Skeletal muscle satellite cell (primary cell): ENCODE measurements around the gene TSPEAR.
"Not testable (repeated sequence)": the region's sequence is repeated elsewhere in the genome, so short reads cannot be mapped to it uniquely, and the experiment has no call there.

Experiments used
- H3K27me3 ChIP-seq: 2 replicates; pipeline ENCODE4 v1.7.0; 2013; ENCODE audit warnings: low read length; ENCODE audit not compliant: control insufficient read depth, insufficient read depth
- H3K36me3 ChIP-seq: 2 replicates; pipeline ENCODE4 v1.7.0; 2013; ENCODE audit warnings: mild to moderate bottlenecking, control low read depth, low read length; ENCODE audit not compliant: insufficient read depth
- H3K4me1 ChIP-seq: 2 replicates; pipeline ENCODE4 v1.7.0; 2013; ENCODE audit warnings: low read length; ENCODE audit not compliant: control insufficient read depth, insufficient read depth
- H3K4me2 ChIP-seq: 2 replicates; pipeline ENCODE4 v1.7.0; 2013; ENCODE audit warnings: mild to moderate bottlenecking, low read length
- H3K4me3 ChIP-seq: 2 replicates; pipeline ENCODE4 v1.7.0; 2013; ENCODE audit warnings: low read length
- H3K9ac ChIP-seq: 2 replicates; pipeline ENCODE4 v1.7.0; 2013; ENCODE audit warnings: mild to moderate bottlenecking, low read depth, low read length, moderate library complexity
- H3K9me3 ChIP-seq: replicated peaks from 2 replicates; pipeline ENCODE4 v1.7.0; 2013; ENCODE audit warnings: mild to moderate bottlenecking, control low read depth, low read length

The TSPEAR gene

DNA sequence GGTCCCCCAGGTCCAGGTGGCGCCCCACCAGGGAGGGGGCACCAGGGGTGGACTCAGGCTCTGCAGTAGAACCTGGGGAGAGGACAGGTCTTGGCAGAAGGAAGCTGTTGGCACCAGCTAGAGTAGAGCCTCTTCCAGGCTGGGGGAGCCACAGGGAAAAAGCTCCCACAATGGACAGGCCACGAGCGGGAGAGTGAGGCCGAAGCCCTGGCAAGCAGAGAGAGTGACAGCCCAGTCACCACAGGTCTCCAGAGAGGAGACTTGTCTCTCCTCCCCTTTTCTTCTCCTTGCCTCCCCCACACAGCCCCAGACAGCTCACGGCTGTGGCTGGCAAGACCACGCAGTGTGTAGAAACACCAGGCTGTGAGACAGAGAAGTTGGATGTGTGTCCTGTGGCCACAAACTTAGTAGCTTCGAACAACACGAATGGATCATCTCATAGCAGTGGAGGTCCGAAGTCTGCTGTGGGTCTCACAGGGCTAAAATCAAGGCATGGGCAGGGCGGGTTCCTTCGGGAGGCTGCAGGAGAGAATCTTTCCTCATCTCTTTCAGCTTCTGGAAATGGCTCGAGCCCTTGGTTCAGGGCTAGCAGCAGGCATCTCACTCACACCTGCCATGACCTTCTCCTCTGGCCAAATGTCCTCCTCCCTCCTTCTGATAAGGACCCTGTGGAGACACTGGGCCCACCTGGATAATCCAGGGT, 60.2 kb downstream of the TSPEAR start:
- Histone ChIP-seq H3K4me3 (no peak overlapping the region), H3K4me1 (no peaks in the 10 kb centered on the region), H3K9ac (no peak overlapping the region), H3K27me3 (peaks cover 29% of the 10 kb centered on the region), H3K9me3 (no peaks in the 10 kb centered on the region), H3K36me3 (no peaks in the 10 kb centered on the region), H3K4me2 (no peak overlapping the region)

DNA sequence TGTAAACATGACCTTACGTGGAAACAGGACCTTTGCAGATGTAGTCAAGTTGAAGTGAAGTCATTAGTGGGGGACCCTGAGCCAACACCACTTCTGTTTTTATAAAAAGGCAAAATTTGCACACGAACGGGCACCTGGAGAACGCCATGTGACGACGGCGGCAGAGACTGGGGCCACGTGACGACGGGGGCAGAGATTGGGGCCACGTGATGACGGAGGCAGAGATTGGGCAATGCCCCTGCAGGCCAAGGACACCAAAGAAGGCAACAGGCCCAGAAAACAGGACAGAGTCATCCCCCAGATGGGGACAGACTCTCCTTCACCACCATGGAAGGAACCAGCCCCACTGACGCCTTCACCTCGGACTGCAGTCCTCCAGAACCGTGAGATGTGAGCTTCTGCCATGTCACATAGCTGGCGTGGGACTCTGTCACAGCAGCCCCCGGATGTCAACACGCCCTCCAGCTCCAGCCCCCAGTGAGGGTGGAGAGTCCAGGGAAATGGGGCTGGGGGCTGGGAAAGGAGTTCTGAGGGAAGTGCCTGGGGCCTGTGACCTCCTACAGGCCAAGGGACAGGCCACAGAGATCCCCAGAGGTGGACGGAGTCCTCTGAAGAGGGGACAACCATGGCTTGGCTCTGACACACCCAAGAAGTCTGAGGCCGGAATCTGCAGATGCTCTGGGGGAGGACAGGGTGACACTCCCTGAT, 61.0 kb downstream of the TSPEAR start:
- no peaks in the 10 kb centered on the region for H3K36me3 ChIP-seq
- no peak overlapping the region for H3K9ac ChIP-seq
- no peaks in the 10 kb centered on the region for H3K9me3 ChIP-seq
- peaks cover 29% of the 10 kb centered on the region for H3K27me3 ChIP-seq
- H3K4me3 ChIP-seq, result no peak overlapping the region
- no peaks in the 10 kb centered on the region for H3K4me1 ChIP-seq
- no peak overlapping the region for H3K4me2 ChIP-seq

- no peak overlapping the region for H3K4me3 ChIP-seq
- H3K9me3 ChIP-seq, result no peaks in the 10 kb centered on the region
- H3K36me3 ChIP-seq, result no peaks in the 10 kb centered on the region
- peaks cover 29% of the 10 kb centered on the region for H3K27me3 ChIP-seq
- no peak overlapping the region for H3K9ac ChIP-seq
- H3K4me1 ChIP-seq, result no peaks in the 10 kb centered on the region
- H3K4me2 ChIP-seq, result no peak overlapping the region
Measured at GRCh38 chr21:44649521-44650100, 61.8 kb downstream of the TSPEAR start.

DNA sequence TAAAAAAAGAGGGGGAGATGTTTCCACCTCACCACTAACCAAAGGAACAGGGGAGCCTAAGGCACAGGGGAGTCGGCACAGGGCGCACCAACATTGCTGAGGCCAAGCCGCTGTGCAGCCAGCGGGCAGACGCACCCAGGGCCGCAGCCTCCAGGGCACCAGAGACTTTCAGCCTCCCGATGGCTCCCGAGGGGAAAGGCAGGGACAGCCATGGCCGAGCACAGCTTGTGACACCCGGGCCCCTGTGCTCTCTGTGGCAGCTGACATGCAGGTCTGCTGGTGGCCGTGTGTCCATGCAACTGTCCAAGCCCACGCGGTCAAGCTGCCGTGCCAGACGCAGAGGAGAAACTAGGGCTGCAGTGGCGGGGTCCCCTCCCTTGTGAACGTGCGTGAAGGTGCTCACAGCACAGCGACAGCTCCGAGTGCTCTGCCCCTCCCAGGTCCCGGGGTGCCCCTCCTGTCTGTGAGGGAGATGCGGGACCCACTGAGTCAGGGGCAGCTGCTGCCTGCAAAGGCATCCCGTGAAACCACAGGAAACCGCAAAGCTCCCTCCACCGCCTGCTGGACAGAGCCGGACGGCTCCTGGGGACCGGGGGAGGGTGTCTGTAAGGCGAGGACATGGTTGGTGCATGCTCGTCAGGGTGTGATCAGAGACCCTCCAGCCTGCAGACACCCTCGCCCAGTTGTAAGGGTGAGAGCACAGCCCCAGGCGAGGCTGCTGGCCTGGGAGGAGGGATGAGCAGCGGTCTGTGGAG, 62.6 kb downstream of the TSPEAR start:
- Histone ChIP-seq H3K4me2 (no peak overlapping the region), H3K9ac (no peak overlapping the region), H3K36me3 (no peaks in the 10 kb centered on the region), H3K27me3 (peaks cover 23% of the 10 kb centered on the region), H3K9me3 (no peaks in the 10 kb centered on the region), H3K4me3 (no peak overlapping the region), H3K4me1 (no peaks in the 10 kb centered on the region)

- Histone ChIP-seq H3K4me1 (no peaks in the 10 kb centered on the region), H3K4me3 (no peak overlapping the region), H3K9me3 (no peaks in the 10 kb centered on the region), H3K36me3 (no peaks in the 10 kb centered on the region), H3K9ac (no peak overlapping the region), H3K27me3 (peaks cover 20% of the 10 kb centered on the region), H3K4me2 (no peak overlapping the region)
Measured at GRCh38 chr21:44647222-44647552, 64.2 kb downstream of the TSPEAR start.

- H3K4me2 ChIP-seq, H3K9me3 ChIP-seq, H3K9ac ChIP-seq, H3K36me3 ChIP-seq, H3K4me3 ChIP-seq, H3K4me1 ChIP-seq: not testable (repeated sequence)
- peaks cover 20% of the 10 kb centered on the region for H3K27me3 ChIP-seq
Measured at GRCh38 chr21:44646366-44647221, 64.8 kb downstream of the TSPEAR start, which contains the start of gene KRTAP10-11. Gene KRTAP10-11, plus strand, starts transcription at chr21:44646414. Its CDS starts 45 bp downstream, at chr21:44646459.

- Histone ChIP-seq H3K4me2 (no peak overlapping the region), H3K9ac (no peak overlapping the region), H3K4me3 (no peak overlapping the region), H3K36me3 (no peaks in the 10 kb centered on the region), H3K4me1 (no peaks in the 10 kb centered on the region), H3K27me3 (peaks cover 22% of the 10 kb centered on the region), H3K9me3 (peaks cover 4% of the 10 kb centered on the region)
Measured at GRCh38 chr21:44644878-44645277, 66.5 kb downstream of the TSPEAR start.

DNA sequence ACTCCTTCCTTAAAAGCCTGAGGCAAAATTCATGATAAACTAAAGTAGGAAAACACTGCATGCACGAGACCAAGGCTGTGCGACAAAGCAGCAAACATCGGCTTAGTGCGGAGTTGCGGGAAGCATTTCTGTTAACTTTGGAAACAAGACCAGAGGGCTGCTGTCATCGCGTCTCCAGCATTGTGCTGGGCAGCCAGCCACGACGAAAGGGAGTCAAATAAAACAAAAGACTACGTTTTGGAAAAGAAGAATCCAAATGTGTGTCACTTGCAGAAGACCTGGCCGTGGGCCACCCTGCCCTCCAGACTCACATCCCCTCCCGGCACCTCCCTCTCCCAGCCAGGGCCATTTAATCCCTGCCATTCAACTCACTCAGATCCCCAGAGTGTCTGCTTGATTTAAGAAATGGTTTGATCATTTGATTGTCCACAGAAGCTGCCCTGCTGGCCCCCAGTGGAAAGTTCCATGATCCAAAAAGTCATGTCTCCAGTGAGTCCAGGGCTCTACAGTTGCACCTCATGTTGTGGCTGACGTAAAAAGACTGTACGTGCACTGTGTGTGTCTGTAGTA, 67.5 kb downstream of the TSPEAR start:
- H3K27me3 ChIP-seq, result peaks cover 21% of the 10 kb centered on the region
- no peak overlapping the region for H3K4me3 ChIP-seq
- no peak overlapping the region for H3K9ac ChIP-seq
- H3K36me3 ChIP-seq, result no peaks in the 10 kb centered on the region
- H3K9me3 ChIP-seq, result peaks cover 4% of the 10 kb centered on the region
- no peaks in the 10 kb centered on the region for H3K4me1 ChIP-seq
- no peak overlapping the region for H3K4me2 ChIP-seq

DNA sequence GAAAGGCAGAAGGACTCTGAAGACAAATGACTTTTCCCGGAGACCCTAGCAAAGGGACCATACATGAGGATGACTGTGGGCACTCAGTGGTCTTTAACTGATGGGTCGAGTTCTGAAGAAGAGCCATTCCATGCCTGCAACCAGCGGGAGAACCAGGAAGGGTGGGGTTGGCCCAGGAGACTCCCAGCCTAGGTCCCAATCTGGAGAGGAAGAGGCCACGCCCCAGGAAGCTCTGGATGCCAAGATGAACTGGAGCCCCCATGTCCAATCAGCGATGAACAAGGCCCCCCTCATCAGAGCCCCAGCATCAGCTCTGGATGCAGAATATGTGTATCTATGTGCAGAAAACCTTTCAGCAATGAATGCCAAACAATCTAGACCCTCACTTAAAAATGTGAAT, 70.6 kb downstream of the TSPEAR start:
- no peaks in the 10 kb centered on the region for H3K4me1 ChIP-seq
- no peak overlapping the region for H3K4me2 ChIP-seq
- H3K9me3 ChIP-seq, result peaks cover 4% of the 10 kb centered on the region
- no peak overlapping the region for H3K9ac ChIP-seq
- no peaks in the 10 kb centered on the region for H3K36me3 ChIP-seq
- no peak overlapping the region for H3K4me3 ChIP-seq
- H3K27me3 ChIP-seq, result peaks cover 21% of the 10 kb centered on the region

DNA sequence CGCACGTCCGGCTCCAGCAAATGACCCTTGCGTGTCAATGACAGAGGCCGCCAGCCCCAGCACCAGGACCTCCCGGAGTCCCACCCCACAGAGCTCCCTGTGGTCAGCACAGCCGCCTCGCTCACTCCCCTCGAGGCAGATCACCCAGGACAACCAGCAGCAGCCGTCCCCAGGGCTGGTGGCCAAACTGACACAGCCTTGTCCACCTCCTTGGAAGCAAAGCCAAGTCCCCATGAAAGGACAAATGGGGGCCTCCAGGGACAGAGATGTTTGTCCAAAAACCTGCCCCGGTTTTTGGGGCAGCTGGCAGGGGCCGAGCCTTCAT, 72.1 kb downstream of the TSPEAR start:
- Histone ChIP-seq H3K4me3 (no peak overlapping the region), H3K4me1 (no peaks in the 10 kb centered on the region), H3K36me3 (no peaks in the 10 kb centered on the region), H3K9ac (no peak overlapping the region), H3K27me3 (peaks cover 27% of the 10 kb centered on the region), H3K4me2 (no peak overlapping the region), H3K9me3 (peaks cover 4% of the 10 kb centered on the region)
